ENCODE results near the gene TNXB. TPM values are rescaled to one million over a fixed set of nuclear protein-coding genes. Genes with fewer than 3 reads are reported as not detected.
A peak's percentile ranks its signal among the peaks of the same experiment; 100 is the strongest.

Gene TNXB
- total and polyA plus RNA-seq, 4 experiments from 2014 or later: 0.31 to 22.4 (median 16.5) TPM; not detected in 1

- DNase-seq: no peak
- peaks cover 3 to 36% of the 10 kb centered on the region in 2 donors for H3K36me3 Mint-ChIP-seq
- Histone ChIP-seq H3K27me3 (ENCODE audit: insufficient read depth, low read length) (no peaks in the 10 kb centered on the region), H3K4me3 (ENCODE audit: low read length in 2 of 2) (no peak overlapping the region), H3K27ac (ENCODE audit: low read depth, low read length) (no peak overlapping the region), H3K4me1 (ENCODE audit: insufficient read depth, low read length) (peaks cover 15% of the 10 kb centered on the region), H3K9me3 (ENCODE audit: control insufficient read depth in 1 of 2, low read length in 2 of 2) (no peaks in the 10 kb centered on the region), H3K36me3 (ENCODE audit: insufficient read depth, low read length) (peaks cover 21% of the 10 kb centered on the region)
- H3K9me3 Mint-ChIP-seq: no peaks in the 10 kb centered on the region
- ChIA-PET POLR2A (ENCODE audit: partially characterized antibody) (no interaction called here), CTCF (ENCODE audit: partially characterized antibody) (no interaction called here)
- H3K4me3 Mint-ChIP-seq: no peak overlapping the region
- H3K27ac Mint-ChIP-seq: peak overlapping the region in 5 of 7 donors; percentile 5 to 69 (median 38)
- peaks cover 6 to 7% of the 10 kb centered on the region in 2 donors for H3K27me3 Mint-ChIP-seq
- intact Hi-C loops (cut with micrococcal nuclease): no loop called here
- peaks cover 13 to 25% (median 20%) of the 10 kb centered on the region in 4 donors for H3K4me1 Mint-ChIP-seq
Observed at GRCh38 chr6:32112431-32112980, 3.4 kb upstream of the TNXB start.

GRCh38 chr6:32111424-32112066 is 2.4 kb upstream of the TNXB start:
- Mint-ChIP-seq H3K27me3 (peaks cover 6 to 12% of the 10 kb centered on the region in 2 donors), H3K4me1 (peaks cover 13 to 27% (median 20%) of the 10 kb centered on the region in 4 donors), H3K36me3 (peaks cover 3 to 27% of the 10 kb centered on the region in 2 donors), H3K9me3 (no peaks in the 10 kb centered on the region), H3K4me3 (no peak overlapping the region), H3K27ac (peak overlapping the region; percentile 3 to 78 (median 57))
- Histone ChIP-seq H3K4me3 (ENCODE audit: low read length in 2 of 2) (no peak overlapping the region), H3K36me3 (ENCODE audit: insufficient read depth, low read length) (peaks cover 11% of the 10 kb centered on the region), H3K4me1 (ENCODE audit: insufficient read depth, low read length) (peaks cover 15% of the 10 kb centered on the region), H3K27ac (ENCODE audit: low read depth, low read length) (no peak overlapping the region), H3K9me3 (ENCODE audit: control insufficient read depth in 1 of 2, low read length in 2 of 2) (no peaks in the 10 kb centered on the region), H3K27me3 (ENCODE audit: insufficient read depth, low read length) (no peaks in the 10 kb centered on the region)
- ChIA-PET POLR2A (ENCODE audit: partially characterized antibody) (interaction anchor here (1.4 to 2.8 kb wide), 2 partner anchors 16 to 65 kb away, joined by 3 to 11 read pairs; partner anchors contain the start of gene ATF6B), CTCF (ENCODE audit: partially characterized antibody) (no interaction called here)
- intact Hi-C loops (cut with micrococcal nuclease): no loop called here
- DNase-seq: no peak

GRCh38 chr6:32110632-32111031 is 1.5 kb upstream of the TNXB start:
- Histone ChIP-seq H3K4me3 (ENCODE audit: low read length in 2 of 2) (no peak overlapping the region), H3K4me1 (ENCODE audit: insufficient read depth, low read length) (peaks cover 15% of the 10 kb centered on the region), H3K9me3 (ENCODE audit: control insufficient read depth in 1 of 2, low read length in 2 of 2) (no peaks in the 10 kb centered on the region), H3K27ac (ENCODE audit: low read depth, low read length) (no peak overlapping the region), H3K36me3 (ENCODE audit: insufficient read depth, low read length) (peaks cover 2% of the 10 kb centered on the region), H3K27me3 (ENCODE audit: insufficient read depth, low read length) (no peaks in the 10 kb centered on the region)
- ChIA-PET POLR2A (ENCODE audit: partially characterized antibody) (interaction anchor here (1.4 to 2.8 kb wide), 2 partner anchors 17 to 66 kb away, joined by 3 to 11 read pairs; partner anchors contain the start of gene ATF6B), CTCF (ENCODE audit: partially characterized antibody) (interaction anchor here (2.0 kb wide), 1 partner anchor 8 kb away, joined by 7 read pairs; no protein-coding TSS in a partner anchor)
- H3K4me1 Mint-ChIP-seq: peaks cover 13 to 27% (median 20%) of the 10 kb centered on the region in 4 donors
- H3K27ac Mint-ChIP-seq: peak overlapping the region in 2 of 7 donors; percentile 32 to 42
- H3K4me3 Mint-ChIP-seq: no peak overlapping the region
- intact Hi-C loops (cut with micrococcal nuclease): no loop called here
- H3K36me3 Mint-ChIP-seq: peaks cover 0 to 19% of the 10 kb centered on the region in 2 donors
- no peak for DNase-seq
- H3K9me3 Mint-ChIP-seq: no peaks in the 10 kb centered on the region
- peaks cover 6 to 14% of the 10 kb centered on the region in 2 donors for H3K27me3 Mint-ChIP-seq

- DNase-seq: no peak
- peak overlapping the region in 1 of 7 donors; percentile 49 for H3K27ac Mint-ChIP-seq
Observed at GRCh38 chr6:32109765-32110160, 625 bp upstream of the TNXB start.

GRCh38 chr6:32108727-32109113 is 418 bp downstream of the TNXB start:
- peaks cover 6 to 23% of the 10 kb centered on the region in 2 donors for H3K27me3 Mint-ChIP-seq
- Histone ChIP-seq H3K4me3 (ENCODE audit: low read length in 2 of 2) (no peak overlapping the region), H3K36me3 (ENCODE audit: insufficient read depth, low read length) (no peaks in the 10 kb centered on the region), H3K27me3 (ENCODE audit: insufficient read depth, low read length) (no peaks in the 10 kb centered on the region), H3K9me3 (ENCODE audit: control insufficient read depth in 1 of 2, low read length in 2 of 2) (no peaks in the 10 kb centered on the region), H3K27ac (ENCODE audit: low read depth, low read length) (no peak overlapping the region), H3K4me1 (ENCODE audit: insufficient read depth, low read length) (peaks cover 15% of the 10 kb centered on the region)
- no peaks in the 10 kb centered on the region for H3K9me3 Mint-ChIP-seq
- H3K27ac Mint-ChIP-seq: peak overlapping the region in 3 of 7 donors; percentile 38 to 63 (median 42)
- ChIA-PET CTCF (ENCODE audit: partially characterized antibody) (interaction anchor here (2.0 kb wide), 1 partner anchor 10 kb away, joined by 7 read pairs; no protein-coding TSS in a partner anchor), POLR2A (ENCODE audit: partially characterized antibody) (interaction anchor here (2.8 kb wide), 1 partner anchor 19 kb away, joined by 11 read pairs; the partner anchor contains the start of gene ATF6B)
- intact Hi-C loops (cut with micrococcal nuclease): no loop called here
- DNase-seq: no peak
- peaks cover 13 to 27% (median 20%) of the 10 kb centered on the region in 4 donors for H3K4me1 Mint-ChIP-seq
- peaks cover 0 to 9% of the 10 kb centered on the region in 2 donors for H3K36me3 Mint-ChIP-seq
- H3K4me3 Mint-ChIP-seq: peak overlapping the region in 2 of 8 donors; percentile 7 to 14

More at GRCh38 chr6:32109765-32110160, 625 bp upstream of the TNXB start:
- H3K4me3 Mint-ChIP-seq: no peak overlapping the region
- H3K36me3 Mint-ChIP-seq: peaks cover 0 to 12% of the 10 kb centered on the region in 2 donors
- Histone ChIP-seq H3K36me3 (ENCODE audit: insufficient read depth, low read length) (no peaks in the 10 kb centered on the region), H3K27me3 (ENCODE audit: insufficient read depth, low read length) (no peaks in the 10 kb centered on the region), H3K9me3 (ENCODE audit: control insufficient read depth in 1 of 2, low read length in 2 of 2) (no peaks in the 10 kb centered on the region), H3K4me1 (ENCODE audit: insufficient read depth, low read length) (peaks cover 15% of the 10 kb centered on the region), H3K4me3 (ENCODE audit: low read length in 2 of 2) (no peak overlapping the region), H3K27ac (ENCODE audit: low read depth, low read length) (no peak overlapping the region)
- H3K9me3 Mint-ChIP-seq: no peaks in the 10 kb centered on the region
- peaks cover 6 to 18% of the 10 kb centered on the region in 2 donors for H3K27me3 Mint-ChIP-seq
- intact Hi-C loops (cut with micrococcal nuclease): no loop called here
- peaks cover 13 to 27% (median 20%) of the 10 kb centered on the region in 4 donors for H3K4me1 Mint-ChIP-seq
- CTCF ChIA-PET (ENCODE audit: partially characterized antibody): interaction anchor here (2.0 kb wide), 1 partner anchor 8 kb away, joined by 7 read pairs; no protein-coding TSS in a partner anchor
- POLR2A ChIA-PET (ENCODE audit: partially characterized antibody): interaction anchor here (1.4 to 2.8 kb wide), 2 partner anchors 18 to 66 kb away, joined by 3 to 11 read pairs; partner anchors contain the start of gene ATF6B

- no peaks in the 10 kb centered on the region for H3K9me3 ChIP-seq (ENCODE audit: control insufficient read depth in 1 of 2, low read length in 2 of 2)
- no peaks in the 10 kb centered on the region for H3K27me3 ChIP-seq (ENCODE audit: insufficient read depth, low read length)
- H3K36me3 ChIP-seq (ENCODE audit: insufficient read depth, low read length): no peaks in the 10 kb centered on the region
- CTCF ChIA-PET (ENCODE audit: partially characterized antibody): no interaction called here
- POLR2A ChIA-PET (ENCODE audit: partially characterized antibody): no interaction called here
- H3K4me3 ChIP-seq (ENCODE audit: low read length in 2 of 2): no peak overlapping the region
- Mint-ChIP-seq H3K9me3 (no peaks in the 10 kb centered on the region), H3K36me3 (peaks cover 0 to 9% of the 10 kb centered on the region in 2 donors), H3K4me3 (peak overlapping the region in 1 of 8 donors; percentile 47), H3K27ac (peak overlapping the region in 1 of 7 donors; percentile 32), H3K4me1 (peaks cover 11 to 27% (median 19%) of the 10 kb centered on the region in 4 donors), H3K27me3 (peaks cover 8 to 25% of the 10 kb centered on the region in 2 donors)
- H3K27ac ChIP-seq (ENCODE audit: low read depth, low read length): no peak overlapping the region
- intact Hi-C loops (cut with micrococcal nuclease): no loop called here
- DNase-seq: no peak
- peaks cover 15% of the 10 kb centered on the region for H3K4me1 ChIP-seq (ENCODE audit: insufficient read depth, low read length)
Observed at GRCh38 chr6:32108094-32108627, 977 bp downstream of the TNXB start.

- CTCF ChIA-PET (ENCODE audit: partially characterized antibody): interaction anchor here (2.0 kb wide), 1 partner anchor 11 kb away, joined by 8 read pairs; no protein-coding TSS in a partner anchor
- H3K4me3 Mint-ChIP-seq: no peak overlapping the region
- peaks cover 11 to 27% (median 19%) of the 10 kb centered on the region in 4 donors for H3K4me1 Mint-ChIP-seq
- peaks cover 0 to 5% of the 10 kb centered on the region in 2 donors for H3K36me3 Mint-ChIP-seq
- no peaks in the 10 kb centered on the region for H3K9me3 Mint-ChIP-seq
- H3K9me3 ChIP-seq (ENCODE audit: control insufficient read depth in 1 of 2, low read length in 2 of 2): no peaks in the 10 kb centered on the region
- intact Hi-C loops (cut with micrococcal nuclease): no loop called here
- no peak overlapping the region for H3K4me3 ChIP-seq (ENCODE audit: low read length in 2 of 2)
- H3K27me3 Mint-ChIP-seq: peaks cover 8 to 25% of the 10 kb centered on the region in 2 donors
- no peaks in the 10 kb centered on the region for H3K36me3 ChIP-seq (ENCODE audit: insufficient read depth, low read length)
- peaks cover 15% of the 10 kb centered on the region for H3K4me1 ChIP-seq (ENCODE audit: insufficient read depth, low read length)
- H3K27ac ChIP-seq (ENCODE audit: low read depth, low read length): no peak overlapping the region
- peak overlapping the region in 1 of 7 donors; percentile 16 for H3K27ac Mint-ChIP-seq
- DNase-seq: no peak
- H3K27me3 ChIP-seq (ENCODE audit: insufficient read depth, low read length): no peaks in the 10 kb centered on the region
- POLR2A ChIA-PET (ENCODE audit: partially characterized antibody): interaction anchor here (0.9 kb wide), 1 partner anchor 11 kb away, joined by 3 read pairs; no protein-coding TSS in a partner anchor
Observed at GRCh38 chr6:32107406-32107805, 1.7 kb downstream of the TNXB start.
